CD4-positive, alpha-beta T cell (primary cell): Measurements from ENCODE around the gene ANLN. TPM values are rescaled to one million over a fixed set of nuclear protein-coding genes. Genes with fewer than 3 reads are reported as not detected.
A peak's percentile ranks its signal among the peaks of the same experiment; 100 is the strongest.
"Not testable (repeated sequence)": the region's sequence is repeated elsewhere in the genome, so short reads cannot be mapped to it uniquely, and the experiment has no call there.

Experiments used
- ATAC-seq: fragments of 200-7000 bp; cut with Tn5 transposase; one replicate; pipeline ENCODE4 v1.10.0; 2022; ENCODE audit warnings: mild to moderate bottlenecking; ENCODE audit not compliant: poor library complexity
- CTCF ChIA-PET: fragments of 350-600 bp; sonication (Branson Sonifier 250); formaldehyde crosslinking; loops from one replicate; lab custom pipeline; 2021; ENCODE audit warnings: antibody characterized with exemption, inconsistent platforms; lab: Charles Lee
- POLR2A ChIA-PET: fragments of 350-600 bp; sonication (Branson Sonifier 250); formaldehyde crosslinking; loops from one replicate; lab custom pipeline; 2021; ENCODE audit warnings: antibody characterized with exemption, inconsistent platforms; lab: Charles Lee
- DNase-seq, 14 experiments: peaks; one replicate each; pipeline ENCODE4 v3.0.0-alpha.2; 2013 to 2020; ENCODE audit warnings: mixed read lengths in 2 of 14
- H3K27ac ChIP-seq, 2 donors: one replicate each; pipeline versions ENCODE4 v1.5.1 to v1.7.0; 2013; ENCODE audit warnings: low read length in 2 of 2, low read depth in 1 of 2, mild to moderate bottlenecking in 1 of 2
- H3K27me3 ChIP-seq, 2 experiments: 1 replicate in 1 of 2; 2 replicates in 1 of 2; pipeline versions ENCODE4 v1.6.1 to v1.7.0; 2013; ENCODE audit warnings: low read length in 2 of 2, control low read depth in 1 of 2, mild to moderate bottlenecking in 1 of 2, moderate library complexity in 1 of 2; ENCODE audit not compliant: insufficient read depth in 2 of 2, control insufficient read depth in 1 of 2
- H3K36me3 ChIP-seq: one replicate; pipeline ENCODE4 v1.6.1; 2013; ENCODE audit warnings: low read length, control low read depth; ENCODE audit not compliant: insufficient read depth
- H3K4me1 ChIP-seq: one replicate; pipeline ENCODE4 v1.6.1; 2013; ENCODE audit warnings: low read length, control low read depth; ENCODE audit not compliant: insufficient read depth
- H3K4me3 ChIP-seq: one replicate; pipeline ENCODE4 v1.5.1; 2013; ENCODE audit warnings: mild to moderate bottlenecking, low read length, moderate library complexity
- H3K9me3 ChIP-seq, 2 experiments: 1 replicate in 1 of 2; 2 replicates in 1 of 2; pipeline versions ENCODE4 v1.6.1 to v1.7.0; 2013; ENCODE audit warnings: low read length in 2 of 2, mild to moderate bottlenecking in 2 of 2, control low read depth in 1 of 2, moderate library complexity in 1 of 2; ENCODE audit not compliant: control insufficient read depth in 1 of 2, insufficient read depth in 1 of 2
- H3K27ac Mint-ChIP-seq: one replicate; pipeline ENCODE4 v1.8.0; 2020; ENCODE audit warnings: mixed read lengths
- H3K27me3 Mint-ChIP-seq: one replicate; pipeline ENCODE4 v1.8.0; 2021; ENCODE audit warnings: mixed read lengths
- H3K36me3 Mint-ChIP-seq: one replicate; pipeline ENCODE4 v1.8.0; 2021; ENCODE audit warnings: low read depth, mixed read lengths
- H3K4me1 Mint-ChIP-seq: one replicate; pipeline ENCODE4 v1.8.0; 2021; ENCODE audit warnings: low read depth, mixed read lengths
- H3K4me3 Mint-ChIP-seq: one replicate; pipeline ENCODE4 v1.8.0; 2020; ENCODE audit warnings: mild to moderate bottlenecking, mixed read lengths
- H3K9me3 Mint-ChIP-seq: one replicate; pipeline ENCODE4 v1.8.0; 2020; ENCODE audit warnings: mixed read lengths
- intact Hi-C, 2 experiments: fragments of 100-400 bp; cut with DNase I in 1 of 2; cut with micrococcal nuclease in 1 of 2; formaldehyde crosslinking; loops; one replicate each; pipeline versions ENCODE4 v1.15.1 to v1.9.0; 2023 to 2025; cut with DNase I, micrococcal nuclease
- total RNA-seq, 174 experiments: library from RNA in 2 of 174; stranded (reverse) in 2 of 174; gene quantifications; one replicate each; pipeline ENCODE4 v1.2.3 and lab custom pipeline; 2021 to 2026
- TF ChIP-seq, protein P1 (sequence below): fragments of 200-600 bp; IDR thresholded peaks from one replicate; pipeline ENCODE4 v1.8.0; 2022; ENCODE audit warnings: antibody characterized with exemption, mild to moderate bottlenecking

Gene ANLN
- total RNA-seq, 2 experiments from 2014 or later, result 0.33 to 1.1 TPM

DNA sequence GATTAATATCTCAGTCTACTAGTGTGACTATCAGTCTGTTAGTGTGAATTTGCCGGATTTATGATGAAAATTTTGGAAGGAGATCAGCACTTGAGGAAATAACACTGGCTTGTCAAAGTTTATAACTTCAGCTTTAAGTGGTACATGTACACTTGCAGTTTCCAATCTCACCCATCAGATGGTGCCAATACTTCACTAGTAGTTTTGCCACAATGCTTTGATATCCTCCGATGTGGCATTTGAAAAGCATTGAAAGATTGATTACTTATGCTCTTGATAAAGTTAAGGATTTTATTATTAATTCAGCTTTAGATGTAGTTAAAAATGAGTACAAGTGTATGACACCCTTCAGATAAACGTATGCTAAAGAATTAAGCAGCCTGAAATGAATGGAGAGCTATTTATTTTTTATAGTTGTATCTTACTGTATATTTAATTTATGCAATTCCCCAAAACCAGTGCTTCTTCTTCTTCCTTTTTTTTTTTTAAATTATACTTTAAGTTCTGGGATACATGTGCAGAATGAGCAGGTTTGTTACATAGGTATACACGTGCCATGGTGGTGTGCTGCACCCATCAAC lies 98.2 kb downstream of the ANLN start:
- Mint-ChIP-seq H3K36me3 (no peaks in the 10 kb centered on the region), H3K27me3 (no peaks in the 10 kb centered on the region), H3K27ac (no peak overlapping the region), H3K4me1 (no peaks in the 10 kb centered on the region), H3K9me3 (no peaks in the 10 kb centered on the region), H3K4me3 (no peak overlapping the region)
- TF ChIP-seq, protein P1, sequence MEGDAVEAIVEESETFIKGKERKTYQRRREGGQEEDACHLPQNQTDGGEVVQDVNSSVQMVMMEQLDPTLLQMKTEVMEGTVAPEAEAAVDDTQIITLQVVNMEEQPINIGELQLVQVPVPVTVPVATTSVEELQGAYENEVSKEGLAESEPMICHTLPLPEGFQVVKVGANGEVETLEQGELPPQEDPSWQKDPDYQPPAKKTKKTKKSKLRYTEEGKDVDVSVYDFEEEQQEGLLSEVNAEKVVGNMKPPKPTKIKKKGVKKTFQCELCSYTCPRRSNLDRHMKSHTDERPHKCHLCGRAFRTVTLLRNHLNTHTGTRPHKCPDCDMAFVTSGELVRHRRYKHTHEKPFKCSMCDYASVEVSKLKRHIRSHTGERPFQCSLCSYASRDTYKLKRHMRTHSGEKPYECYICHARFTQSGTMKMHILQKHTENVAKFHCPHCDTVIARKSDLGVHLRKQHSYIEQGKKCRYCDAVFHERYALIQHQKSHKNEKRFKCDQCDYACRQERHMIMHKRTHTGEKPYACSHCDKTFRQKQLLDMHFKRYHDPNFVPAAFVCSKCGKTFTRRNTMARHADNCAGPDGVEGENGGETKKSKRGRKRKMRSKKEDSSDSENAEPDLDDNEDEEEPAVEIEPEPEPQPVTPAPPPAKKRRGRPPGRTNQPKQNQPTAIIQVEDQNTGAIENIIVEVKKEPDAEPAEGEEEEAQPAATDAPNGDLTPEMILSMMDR, result peak; percentile 89
- no peaks in the 10 kb centered on the region for H3K9me3 ChIP-seq
- POLR2A ChIA-PET, result interaction anchor here (0.7 to 1.8 kb wide), 7 partner anchors 183 to 696 kb away, joined by 3 to 10 read pairs (median 6); no protein-coding TSS in a partner anchor
- no peak overlapping the region for H3K4me3 ChIP-seq
- CTCF ChIA-PET, result interaction anchor here (0.6 to 2.3 kb wide), 24 partner anchors 9 to 1007 kb away, joined by 3 to 45 read pairs (median 4); a partner anchor contains a TSS
- DNase-seq (peak in 8 of 14 experiments; percentile 15 to 80 (median 38)), ATAC-seq (peak; percentile 83)
- intact Hi-C loops, result loop anchor here (1.0 to 5.0 kb wide), 6 partner anchors 182 to 1009 kb away; no protein-coding TSS in a partner anchor
- H3K36me3 ChIP-seq, result no peaks in the 10 kb centered on the region
- no peak overlapping the region for H3K27ac ChIP-seq
- no peaks in the 10 kb centered on the region for H3K4me1 ChIP-seq
- H3K27me3 ChIP-seq, result no peaks in the 10 kb centered on the region

DNA sequence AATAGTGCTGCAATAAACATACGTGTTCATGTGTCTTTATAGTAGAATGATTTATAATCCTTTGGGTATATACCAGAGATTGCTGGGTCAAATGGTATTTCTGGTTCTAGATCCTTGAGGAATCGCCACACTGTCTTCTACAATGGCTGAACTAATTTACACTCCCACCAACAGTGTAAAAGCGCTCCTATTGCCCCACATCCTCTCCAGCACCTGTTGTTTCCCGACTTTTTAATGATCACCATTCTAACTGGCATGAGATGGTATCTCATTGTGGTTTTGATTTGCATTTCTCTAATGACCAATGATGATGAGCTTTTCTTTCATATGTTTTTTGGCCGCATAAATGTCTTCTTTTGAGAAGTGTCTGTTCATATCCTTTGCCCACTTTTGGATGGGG lies 99.0 kb downstream of the ANLN start:
- H3K9me3 Mint-ChIP-seq, H3K4me3 Mint-ChIP-seq, H3K9me3 ChIP-seq, ATAC-seq, POLR2A ChIA-PET, H3K36me3 Mint-ChIP-seq, DNase-seq, H3K27me3 ChIP-seq, H3K4me3 ChIP-seq, H3K4me1 Mint-ChIP-seq, H3K4me1 ChIP-seq, H3K36me3 ChIP-seq, H3K27me3 Mint-ChIP-seq, H3K27ac Mint-ChIP-seq, H3K27ac ChIP-seq: not testable (repeated sequence)
- intact Hi-C loops, result loop anchor here in 1 of 2 experiments (5.0 kb wide), 2 partner anchors 714 to 1009 kb away; no protein-coding TSS in a partner anchor
- CTCF ChIA-PET, result interaction anchor here (1.2 to 2.4 kb wide), 5 partner anchors 182 to 693 kb away, joined by 4 to 45 read pairs (median 9); no protein-coding TSS in a partner anchor

DNA sequence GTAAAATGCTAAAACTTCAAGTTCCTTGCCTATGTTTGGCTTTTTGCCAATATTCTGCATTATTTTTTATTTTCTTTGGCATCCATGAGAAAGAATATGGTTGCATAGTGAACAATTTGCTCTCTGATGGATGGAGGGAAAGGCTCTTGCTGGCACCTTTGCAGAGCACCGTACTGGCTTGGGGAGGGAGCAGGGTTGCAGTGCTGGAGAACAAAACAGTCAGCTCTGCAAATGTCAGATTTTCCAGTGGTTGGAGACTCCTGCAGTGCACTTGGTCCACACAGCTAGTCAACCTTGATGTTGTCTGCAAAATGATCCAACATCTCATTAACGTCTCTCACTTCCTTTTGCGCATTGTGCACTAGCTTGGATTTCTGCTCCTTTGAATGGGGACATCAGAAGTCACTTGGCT lies 100.8 kb downstream of the ANLN start:
- Histone ChIP-seq H3K4me1 (no peaks in the 10 kb centered on the region), H3K27me3 (no peaks in the 10 kb centered on the region), H3K9me3 (no peaks in the 10 kb centered on the region), H3K4me3 (no peak overlapping the region), H3K36me3 (no peaks in the 10 kb centered on the region), H3K27ac (no peak overlapping the region)
- ChIA-PET POLR2A (no interaction called here), CTCF (interaction anchor here (2.4 kb wide), 1 partner anchor 691 kb away, joined by 9 read pairs; no protein-coding TSS in a partner anchor)
- no peak for DNase-seq
- ATAC-seq, result no peak
- Mint-ChIP-seq H3K4me1 (no peaks in the 10 kb centered on the region), H3K27me3 (peaks cover 11% of the 10 kb centered on the region), H3K27ac (no peak overlapping the region), H3K4me3 (no peak overlapping the region), H3K36me3 (no peaks in the 10 kb centered on the region), H3K9me3 (no peaks in the 10 kb centered on the region)
- TF ChIP-seq, protein P1, result no peak
- intact Hi-C loops, result loop anchor here (5.0 to 10.0 kb wide), 2 partner anchors 374 to 862 kb away; no protein-coding TSS in a partner anchor
